Cardiac muscle cell (in vitro differentiated cells and primary cell): ENCODE data around the gene COLGALT1. TPM values are rescaled to one million over a fixed set of nuclear protein-coding genes. Genes with fewer than 3 reads are reported as not detected.

ENCODE experiments used
- DNase-seq, 2 donors: peaks; one replicate each; pipeline versions ENCODE4 v3.0.0 to v3.0.0-alpha.2; 2010 to 2017; ENCODE audit warnings: low read depth in 1 of 2, low spot score in 1 of 2
- H3K27ac ChIP-seq: fragments of 200-600 bp; sonication (generic); 2 replicates; pipeline ENCODE4 v1.5.1; 2016
- H3K27me3 ChIP-seq: fragments of 200-600 bp; sonication (generic); 2 replicates; pipeline ENCODE4 v1.6.0; 2016; ENCODE audit warnings: control low read depth
- H3K36me3 ChIP-seq: fragments of 200-600 bp; sonication (generic); 2 replicates; pipeline ENCODE4 v1.5.1; 2016; ENCODE audit warnings: control low read depth
- H3K4me1 ChIP-seq: fragments of 200-600 bp; sonication (generic); 2 replicates; pipeline ENCODE4 v1.8.1; 2017; ENCODE audit warnings: low read depth, mild to moderate bottlenecking, mixed run types
- H3K4me3 ChIP-seq: fragments of 200-600 bp; sonication (generic); 2 replicates; pipeline ENCODE4 v1.5.1; 2016; ENCODE audit warnings: mild to moderate bottlenecking
- H3K9me3 ChIP-seq: fragments of 200-600 bp; sonication (generic); 2 replicates; pipeline ENCODE4 v1.5.1; 2017; ENCODE audit warnings: low read depth, mild to moderate bottlenecking, control low read depth
- polyA plus RNA-seq: library from polyadenylated mRNA; unstranded; fragments of >200 nt; fragmentation: Nextera tagmentation; extraction: Ambion mirVana; gene quantifications from 2 replicates; pipeline ENCODE4 v1.2.1, GENCODE V29; 2016
- total RNA-seq: library from RNA; depleted of rRNA; stranded (reverse); fragments of >200 nt; gene quantifications from 2 replicates; pipeline ENCODE4 v1.2.3, GENCODE V29; 2016
- TF ChIP-seq, protein P1 (sequence below): IDR thresholded peaks from 2 replicates; pipeline ENCODE4 v1.5.1; 2012; ENCODE audit warnings: low read depth, mild to moderate bottlenecking, low read length

Gene COLGALT1
- total and polyA plus RNA-seq, 2 experiments from 2014 or later = 41.1 to 93.5 TPM

DNA sequence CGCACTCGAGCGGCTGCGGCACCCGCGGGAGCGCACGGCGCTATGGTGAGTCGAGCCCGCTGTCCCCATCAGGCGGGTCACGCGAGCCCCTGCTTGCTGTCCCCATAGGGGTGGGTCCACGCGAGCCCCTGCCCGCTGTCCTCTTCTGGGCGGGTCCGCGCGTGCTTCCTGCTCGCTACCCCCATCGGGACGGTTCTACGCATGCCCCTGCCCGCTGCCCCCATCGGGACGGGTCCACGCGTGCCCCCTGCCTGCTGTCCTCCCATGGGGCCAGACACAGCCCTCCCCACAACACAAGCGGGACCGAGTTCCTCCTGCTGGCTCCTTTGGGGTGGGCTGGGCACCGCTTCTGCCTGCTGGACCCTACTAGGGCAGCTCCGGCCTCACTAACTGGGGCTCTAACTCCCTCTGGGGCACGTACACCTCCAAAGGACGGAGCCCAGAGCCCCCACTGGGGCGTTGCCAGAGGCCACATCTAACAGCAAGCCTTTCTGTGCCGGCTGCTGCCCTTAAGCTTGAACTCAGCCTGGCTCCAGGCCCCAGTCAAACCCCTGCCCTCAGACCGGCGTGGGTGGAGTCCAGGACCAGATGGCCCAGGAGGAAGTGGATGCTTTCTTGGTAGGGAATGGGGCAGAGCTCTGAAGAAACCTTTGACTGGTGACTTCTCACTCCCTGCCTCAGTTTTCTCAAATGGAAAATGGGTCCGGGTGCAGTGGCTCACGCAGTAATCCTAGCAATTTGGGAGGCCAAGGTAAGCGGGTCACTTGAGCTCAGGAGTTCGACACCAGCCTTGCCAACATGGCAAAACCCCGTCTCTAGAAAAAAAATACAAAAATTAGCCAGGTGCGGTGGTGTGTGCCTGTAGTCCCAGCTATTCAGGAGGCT lies 722 bp downstream of the COLGALT1 start:
- H3K36me3 ChIP-seq = peaks cover 5% of the 10 kb centered on the region
- TF ChIP-seq, protein P1, sequence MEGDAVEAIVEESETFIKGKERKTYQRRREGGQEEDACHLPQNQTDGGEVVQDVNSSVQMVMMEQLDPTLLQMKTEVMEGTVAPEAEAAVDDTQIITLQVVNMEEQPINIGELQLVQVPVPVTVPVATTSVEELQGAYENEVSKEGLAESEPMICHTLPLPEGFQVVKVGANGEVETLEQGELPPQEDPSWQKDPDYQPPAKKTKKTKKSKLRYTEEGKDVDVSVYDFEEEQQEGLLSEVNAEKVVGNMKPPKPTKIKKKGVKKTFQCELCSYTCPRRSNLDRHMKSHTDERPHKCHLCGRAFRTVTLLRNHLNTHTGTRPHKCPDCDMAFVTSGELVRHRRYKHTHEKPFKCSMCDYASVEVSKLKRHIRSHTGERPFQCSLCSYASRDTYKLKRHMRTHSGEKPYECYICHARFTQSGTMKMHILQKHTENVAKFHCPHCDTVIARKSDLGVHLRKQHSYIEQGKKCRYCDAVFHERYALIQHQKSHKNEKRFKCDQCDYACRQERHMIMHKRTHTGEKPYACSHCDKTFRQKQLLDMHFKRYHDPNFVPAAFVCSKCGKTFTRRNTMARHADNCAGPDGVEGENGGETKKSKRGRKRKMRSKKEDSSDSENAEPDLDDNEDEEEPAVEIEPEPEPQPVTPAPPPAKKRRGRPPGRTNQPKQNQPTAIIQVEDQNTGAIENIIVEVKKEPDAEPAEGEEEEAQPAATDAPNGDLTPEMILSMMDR = no peak
- no peaks in the 10 kb centered on the region for H3K4me1 ChIP-seq
- peak overlapping the region; percentile 85 for H3K4me3 ChIP-seq
- no peak overlapping the region for H3K27ac ChIP-seq
- no peaks in the 10 kb centered on the region for H3K27me3 ChIP-seq
- H3K9me3 ChIP-seq = no peaks in the 10 kb centered on the region
- DNase-seq = peak; percentile 44 to 81

DNA sequence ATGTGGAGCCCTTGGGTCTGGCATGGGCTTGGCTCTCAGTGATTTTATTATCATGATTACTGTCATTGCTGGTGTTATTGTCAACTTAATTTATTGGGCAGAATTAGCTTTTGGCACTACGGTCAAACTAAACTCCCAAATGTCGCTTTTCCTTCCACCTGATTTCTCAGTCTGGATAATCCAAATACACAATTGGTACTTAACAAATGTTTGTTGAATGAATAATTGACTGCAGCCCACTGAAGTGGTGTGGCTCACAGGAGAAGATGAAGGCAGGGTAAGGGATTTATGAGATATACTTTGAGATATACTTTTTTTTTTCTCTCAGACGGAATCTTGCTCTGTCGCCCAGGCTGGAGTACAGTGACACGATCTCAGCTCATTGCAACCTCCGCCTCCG lies 1.5 kb downstream of the COLGALT1 start:
- H3K4me1 ChIP-seq = no peaks in the 10 kb centered on the region
- TF ChIP-seq, protein P1 = no peak
- H3K27me3 ChIP-seq = no peaks in the 10 kb centered on the region
- H3K36me3 ChIP-seq = peaks cover 5% of the 10 kb centered on the region
- no peak for DNase-seq
- no peak overlapping the region for H3K27ac ChIP-seq
- no peaks in the 10 kb centered on the region for H3K9me3 ChIP-seq
- H3K4me3 ChIP-seq = no peak overlapping the region

DNA sequence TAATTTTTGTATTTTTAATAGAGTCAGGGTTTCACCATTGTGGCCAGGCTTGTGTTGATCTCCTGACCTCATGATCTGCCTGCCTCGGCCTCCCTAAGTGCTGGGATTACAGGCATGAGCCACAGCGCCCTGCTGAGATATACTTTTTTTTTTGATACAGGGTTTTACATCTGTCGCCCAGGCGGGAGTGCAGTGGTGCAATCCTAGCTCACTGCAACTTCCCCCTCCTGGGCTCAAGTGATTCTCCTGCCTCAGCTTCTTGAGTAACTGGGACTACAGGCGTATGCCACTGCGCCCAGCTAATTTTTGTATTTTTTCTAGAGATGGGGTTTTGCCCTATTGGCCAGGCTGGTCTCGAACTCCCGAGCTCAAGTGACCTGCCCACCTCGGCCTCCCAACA lies 2.0 kb downstream of the COLGALT1 start:
- Histone ChIP-seq H3K27me3 (no peaks in the 10 kb centered on the region), H3K4me3 (no peak overlapping the region), H3K36me3 (peaks cover 5% of the 10 kb centered on the region), H3K9me3 (no peaks in the 10 kb centered on the region), H3K4me1 (no peaks in the 10 kb centered on the region), H3K27ac (no peak overlapping the region)
- DNase-seq = no peak
- TF ChIP-seq, protein P1 = no peak

DNA sequence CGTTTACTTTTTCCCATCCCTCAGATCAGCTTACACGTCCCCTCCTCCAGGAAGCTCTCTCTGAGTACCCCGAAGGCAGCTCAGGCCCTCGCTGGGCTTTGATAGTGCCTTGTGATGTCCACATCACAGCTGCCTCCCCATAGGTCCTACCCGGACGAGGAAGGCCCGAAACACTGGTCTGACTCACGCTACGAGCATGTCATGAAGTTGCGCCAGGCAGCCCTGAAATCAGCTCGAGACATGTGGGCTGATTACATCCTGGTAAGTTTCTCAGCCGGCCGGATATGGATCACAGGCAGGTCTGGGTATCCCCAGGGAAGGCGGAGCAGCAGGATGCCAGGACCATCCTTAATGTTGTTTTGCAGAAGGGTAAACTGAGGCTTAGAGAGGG lies 4.8 kb downstream of the COLGALT1 start:
- H3K4me1 ChIP-seq = peaks cover 5% of the 10 kb centered on the region
- peak in 1 of 2 donors; percentile 99 for DNase-seq
- H3K36me3 ChIP-seq = peaks cover 5% of the 10 kb centered on the region
- H3K27me3 ChIP-seq = no peaks in the 10 kb centered on the region
- H3K4me3 ChIP-seq = no peak overlapping the region
- no peaks in the 10 kb centered on the region for H3K9me3 ChIP-seq
- no peak overlapping the region for H3K27ac ChIP-seq
- TF ChIP-seq, protein P1 = no peak

DNA sequence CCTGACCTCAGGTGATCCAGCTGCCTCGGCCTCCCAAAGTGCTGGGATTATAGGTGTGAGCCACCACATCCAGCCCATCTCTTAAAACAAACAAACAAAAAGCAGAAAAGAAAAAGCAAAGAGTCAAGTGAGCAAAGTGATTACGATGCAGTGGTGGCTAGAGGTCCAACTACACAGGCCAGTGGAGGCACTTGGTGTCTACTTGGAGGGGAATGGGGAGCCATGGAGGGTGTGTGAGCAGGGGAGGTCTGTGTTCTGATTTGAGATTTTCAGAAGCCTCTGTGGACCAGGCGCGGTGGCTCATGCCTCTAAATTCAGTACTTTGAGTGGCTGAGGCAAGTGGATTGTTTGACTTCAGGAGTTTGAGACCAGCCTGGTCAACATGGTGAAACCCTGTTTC lies 6.6 kb downstream of the COLGALT1 start:
- Histone ChIP-seq H3K36me3 (peaks cover 5% of the 10 kb centered on the region), H3K4me1 (peaks cover 5% of the 10 kb centered on the region)

More for the DNA sequence above, 6.6 kb downstream of the COLGALT1 start:
- Histone ChIP-seq H3K27me3 (no peaks in the 10 kb centered on the region), H3K4me3 (no peak overlapping the region), H3K27ac (no peak overlapping the region), H3K9me3 (no peaks in the 10 kb centered on the region)
- TF ChIP-seq, protein P1 = no peak
- no peak for DNase-seq
